GM21360 (cell line): ENCODE data around the gene MCM5.

Experiments used
- ATAC-seq: cut with Tn5 transposase; IDR thresholded peaks from one replicate; pipeline ENCODE4 v1.9.1; 2021; ENCODE audit warnings: mild to moderate bottlenecking, moderate library complexity; ENCODE audit not compliant: unreplicated experiment

The MCM5 gene

GRCh38 chr22:35400501-35400790 lies 506 bp downstream of the MCM5 start:
- ATAC-seq = no peak

DNA sequence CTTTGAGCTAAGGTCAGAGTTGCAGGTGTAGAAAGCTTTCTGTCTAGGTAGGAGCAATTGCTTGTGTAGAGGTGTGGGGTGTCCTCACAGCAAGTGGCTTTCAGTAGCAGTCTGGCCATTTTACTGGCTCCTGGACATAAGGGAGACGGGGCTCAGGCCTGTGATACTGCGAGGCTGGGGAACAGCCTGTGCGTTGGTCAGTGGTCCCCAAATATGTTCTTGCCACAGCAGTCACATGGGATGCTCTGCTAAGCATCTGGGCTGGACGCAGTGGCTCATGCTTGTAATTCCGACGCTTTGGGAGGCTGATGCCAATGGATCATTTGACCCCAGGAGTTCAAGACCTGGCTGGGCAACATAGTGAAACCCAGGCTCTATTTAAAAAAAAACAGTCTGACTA lies 1.9 kb downstream of the MCM5 start:
- no peak for ATAC-seq

GRCh38 chr22:35403356-35403755 lies 3.4 kb downstream of the MCM5 start:
- ATAC-seq = no peak

DNA sequence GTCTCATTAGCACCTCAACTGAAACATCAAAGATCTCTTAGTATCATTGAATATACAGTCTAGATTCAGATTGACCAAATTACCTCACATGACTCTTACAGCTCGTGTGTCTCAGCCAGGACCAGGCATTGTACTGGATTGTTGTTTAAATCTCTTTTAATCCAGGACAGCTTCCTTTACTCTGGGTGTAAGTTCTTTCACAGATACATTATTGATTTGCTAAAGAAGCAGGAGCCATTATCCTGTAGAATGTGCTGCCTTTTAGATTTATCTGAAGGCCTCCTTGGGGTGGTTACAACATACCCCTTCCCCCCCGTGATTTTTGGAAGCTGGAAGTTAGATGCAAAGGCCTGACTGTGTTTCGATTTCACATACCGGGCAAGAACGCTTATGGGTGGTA lies 4.2 kb downstream of the MCM5 start:
- ATAC-seq = no peak

DNA sequence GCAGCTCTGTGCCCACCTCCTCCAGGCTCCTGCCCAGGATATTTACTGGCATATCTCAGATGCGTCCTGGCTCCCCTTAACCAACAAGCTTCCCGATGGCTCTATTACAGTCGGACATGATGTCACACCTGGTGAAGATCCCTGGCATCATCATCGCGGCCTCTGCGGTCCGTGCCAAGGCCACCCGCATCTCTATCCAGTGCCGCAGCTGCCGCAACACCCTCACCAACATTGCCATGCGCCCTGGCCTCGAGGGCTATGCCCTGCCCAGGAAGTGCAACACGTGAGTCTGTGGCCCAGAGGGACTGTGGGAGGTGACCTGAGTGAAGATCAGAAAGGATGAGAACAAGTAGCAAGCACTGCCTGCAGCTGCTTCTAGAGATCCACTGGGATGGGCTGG lies 6.5 kb downstream of the MCM5 start:
- no peak for ATAC-seq

GRCh38 chr22:35407362-35407761 lies 7.4 kb downstream of the MCM5 start:
- ATAC-seq = no peak

DNA sequence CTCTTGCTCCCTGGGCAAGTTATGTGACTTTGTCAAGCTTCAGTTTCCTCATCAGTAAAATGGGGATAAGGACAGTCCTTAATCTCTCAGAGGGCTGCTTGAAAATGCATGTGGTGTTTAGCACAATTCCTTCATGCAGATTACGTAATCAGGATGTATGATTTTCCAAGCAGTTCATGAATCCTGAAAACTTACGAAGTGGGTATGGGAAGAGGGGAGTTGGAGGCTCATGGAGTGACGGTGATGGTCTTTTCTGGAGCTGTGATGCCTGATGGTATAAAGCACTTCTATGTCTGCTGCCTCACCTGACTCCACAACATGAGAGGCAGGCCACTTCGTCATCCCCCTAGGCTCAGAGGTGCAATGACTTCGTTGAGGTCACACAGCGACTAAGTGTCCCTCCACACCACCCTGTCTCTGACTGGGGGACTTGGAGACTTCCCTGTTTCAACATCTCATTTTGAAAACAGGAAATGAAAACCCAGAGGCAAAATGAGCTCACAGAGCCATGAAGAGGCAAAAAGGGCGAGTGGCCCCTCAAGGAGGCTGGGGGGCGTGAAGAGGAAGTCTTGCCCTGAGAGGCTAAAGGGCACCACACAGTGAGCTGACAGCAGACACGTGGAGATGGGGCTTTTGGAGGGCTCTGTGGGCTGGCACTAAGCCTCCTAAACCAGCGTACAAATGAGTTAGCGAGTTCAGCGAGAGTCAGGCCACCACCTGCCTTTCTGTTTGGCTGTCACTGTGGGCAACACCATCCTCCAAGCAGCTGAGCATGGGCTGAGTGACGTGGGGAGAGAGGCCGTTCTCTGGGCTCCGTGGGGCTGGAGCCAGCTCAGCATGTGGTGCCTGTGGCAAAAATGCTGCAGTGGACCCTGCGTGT lies 10.1 kb downstream of the MCM5 start:
- ATAC-seq = peak; percentile 56

DNA sequence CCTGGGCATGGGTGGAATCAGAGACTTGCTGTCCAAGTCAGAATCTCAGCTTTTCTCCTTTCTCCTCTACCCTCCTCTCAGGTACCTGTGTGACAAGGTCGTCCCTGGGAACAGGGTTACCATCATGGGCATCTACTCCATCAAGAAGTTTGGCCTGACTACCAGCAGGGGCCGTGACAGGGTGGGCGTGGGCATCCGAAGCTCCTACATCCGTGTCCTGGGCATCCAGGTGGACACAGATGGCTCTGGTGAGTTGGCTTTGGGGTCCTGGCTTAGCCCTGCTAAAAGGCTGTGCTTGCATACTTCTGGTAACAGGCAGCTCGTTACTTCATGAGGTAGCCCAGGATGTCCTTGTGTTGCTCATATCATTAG lies 10.7 kb downstream of the MCM5 start:
- no peak for ATAC-seq

GRCh38 chr22:35411102-35411501 lies 11.2 kb downstream of the MCM5 start:
- ATAC-seq = no peak

DNA sequence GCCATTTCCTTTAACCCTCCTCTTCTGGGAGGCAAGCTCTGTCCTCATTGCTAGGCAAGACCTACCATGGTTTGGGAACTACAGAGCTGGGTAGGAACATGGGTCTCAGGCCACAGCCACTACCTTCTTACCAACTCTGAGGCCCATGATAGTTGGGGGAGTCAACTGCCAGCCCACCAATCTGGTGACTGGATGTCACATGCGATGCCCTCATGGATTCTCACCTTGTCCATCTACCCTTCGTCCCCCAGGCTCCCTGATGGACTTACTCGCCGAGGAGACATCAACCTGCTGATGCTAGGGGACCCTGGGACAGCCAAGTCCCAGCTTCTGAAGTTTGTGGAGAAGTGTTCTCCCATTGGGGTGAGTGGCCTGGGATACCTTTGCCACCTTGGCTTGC lies 13.7 kb downstream of the MCM5 start:
- ATAC-seq = no peak

GRCh38 chr22:35417606-35418005 lies 17.7 kb downstream of the MCM5 start:
- no peak for ATAC-seq

DNA sequence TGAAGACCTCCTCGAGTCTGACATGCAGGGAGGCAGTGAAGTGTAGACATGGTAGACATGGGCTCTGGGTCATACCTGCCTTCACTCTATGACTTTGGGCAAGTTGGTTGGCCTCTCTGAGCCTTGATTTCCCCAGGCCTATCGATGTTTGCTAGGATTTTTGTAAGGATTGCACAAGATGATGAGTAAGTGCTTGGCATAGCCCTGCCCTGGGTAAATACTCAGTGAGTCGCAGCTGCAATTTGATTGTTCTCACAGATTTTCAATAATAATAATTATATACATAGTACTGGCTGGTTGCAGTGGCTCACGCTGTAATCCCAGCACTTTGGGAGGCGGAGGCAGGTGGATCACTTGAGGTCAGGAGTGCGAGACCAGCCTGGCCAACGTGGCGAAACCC lies 18.1 kb downstream of the MCM5 start:
- ATAC-seq = no peak

- ATAC-seq = no peak
Measured at GRCh38 chr22:35418731-35419130, 18.8 kb downstream of the MCM5 start.

- no peak for ATAC-seq
Measured at GRCh38 chr22:35419756-35420155, 19.8 kb downstream of the MCM5 start.

DNA sequence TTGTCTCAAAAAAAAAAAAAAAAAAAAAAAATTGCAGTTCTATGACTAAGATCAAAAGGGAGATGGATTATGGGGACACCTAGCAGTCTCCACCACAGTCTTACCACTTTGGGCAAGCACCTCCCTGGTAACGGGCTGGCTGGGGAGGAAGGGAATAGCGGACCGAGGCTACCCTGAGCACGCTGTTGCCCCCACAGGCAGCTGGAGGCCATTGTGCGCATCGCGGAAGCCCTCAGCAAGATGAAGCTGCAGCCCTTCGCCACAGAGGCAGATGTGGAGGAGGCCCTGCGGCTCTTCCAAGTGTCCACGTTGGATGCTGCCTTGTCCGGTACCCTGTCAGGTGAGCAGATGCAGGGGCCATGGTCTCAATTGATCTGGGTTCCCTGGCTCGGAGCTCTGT lies 21.2 kb downstream of the MCM5 start:
- ATAC-seq = no peak

- ATAC-seq = no peak
Measured at GRCh38 chr22:35422145-35422544, 22.2 kb downstream of the MCM5 start.

- ATAC-seq = no peak
Measured at GRCh38 chr22:35422936-35423335, 23.0 kb downstream of the MCM5 start.

GRCh38 chr22:35424081-35424480 lies 24.1 kb downstream of the MCM5 start:
- no peak for ATAC-seq

DNA sequence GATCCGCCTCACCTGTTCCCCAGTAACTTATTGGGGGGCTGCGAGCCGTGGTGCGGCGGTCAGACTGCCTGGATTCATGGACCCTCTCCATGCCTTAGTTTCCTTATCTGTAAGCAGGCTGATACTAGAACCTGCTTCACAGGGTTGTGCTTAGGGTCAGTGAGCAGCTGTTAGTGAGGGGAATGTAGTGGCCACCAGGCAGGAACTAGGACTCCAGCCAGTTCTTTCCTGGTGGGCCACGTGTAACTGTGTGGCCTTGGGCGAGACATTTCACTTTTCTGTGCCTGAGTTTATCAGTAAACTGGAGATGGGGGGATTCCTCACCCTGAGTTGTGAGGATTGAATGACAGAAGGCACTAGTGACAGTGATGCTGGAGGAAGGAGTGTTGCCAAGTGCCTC lies 24.8 kb downstream of the MCM5 start:
- no peak for ATAC-seq

DNA sequence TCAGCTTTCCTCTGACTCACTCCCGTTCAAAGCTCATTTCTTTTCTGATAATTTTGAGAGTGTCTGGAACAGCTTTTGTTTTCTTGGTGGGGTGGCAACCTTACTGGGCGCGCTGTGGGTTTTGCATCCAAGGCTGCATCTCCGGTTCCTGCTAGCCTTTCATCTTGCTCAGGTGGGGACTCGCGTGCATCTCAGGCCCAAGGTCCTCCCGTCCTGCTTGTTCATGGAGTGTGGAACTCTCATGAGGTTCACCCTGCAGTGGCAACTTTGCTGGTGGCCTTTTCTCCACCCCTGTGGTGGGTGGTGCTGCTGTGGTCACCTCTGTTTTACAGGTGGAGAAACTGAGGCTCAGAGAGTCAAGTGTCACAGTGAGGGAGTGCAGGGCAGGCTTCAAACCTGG lies 25.6 kb downstream of the MCM5 start:
- no peak for ATAC-seq

GRCh38 chr22:35425971-35426800 lies 26.2 kb downstream of the MCM5 start:
- no peak for ATAC-seq

DNA sequence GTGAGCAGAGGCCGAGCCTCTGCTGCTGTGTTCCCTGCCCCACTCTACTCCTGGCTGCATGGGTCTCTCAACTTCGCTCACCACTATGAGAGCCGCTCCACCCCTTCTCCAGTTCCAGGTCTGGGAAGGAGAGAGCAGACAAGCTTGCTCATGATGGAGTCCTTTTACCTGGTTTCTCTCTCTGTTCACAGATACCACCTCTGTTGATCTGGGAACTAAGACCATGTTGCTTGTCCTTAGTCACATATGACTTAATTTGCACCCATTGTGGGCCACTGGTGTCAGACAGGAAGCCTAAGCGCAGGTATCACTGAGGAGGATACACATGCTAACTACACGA lies 26.8 kb downstream of the MCM5 start:
- ATAC-seq = no peak

GRCh38 chr22:35430897-35431322 lies 31.0 kb downstream of the MCM5 start:
- ATAC-seq = no peak
